Measurements from ENCODE around the gene UGP2.

GRCh38 chr2:63856303-63856603, 14.6 kb downstream of the UGP2 start:
- no peak for TF ChIP-seq TCF12 (IDR thresholded peaks at IDR 0.05; ENCODE audit: low read depth, low read length)
- no peak for TF ChIP-seq KDM1A (IDR thresholded peaks at IDR 0.05; ENCODE audit: borderline replicate concordance, low read length)
- TF ChIP-seq CEBPB (IDR thresholded peaks at IDR 0.05; ENCODE audit: low read depth, low read length), result no peak
- TF ChIP-seq ASH2L (IDR thresholded peaks at IDR 0.05; ENCODE audit: low read length), result no peak
- no peak for TF ChIP-seq CTCF (IDR thresholded peaks at IDR 0.05; ENCODE audit: control extremely low read depth in 1 of 3, insufficient read depth in 1 of 3, low read depth in 1 of 3, low read length in 3 of 3)
- TF ChIP-seq ZNF274 (IDR thresholded peaks at IDR 0.05; ENCODE audit: borderline replicate concordance, extremely low read depth, low read length), result no peak
- TF ChIP-seq EGR1 (IDR thresholded peaks at IDR 0.05; ENCODE audit: borderline replicate concordance, low read depth, low read length), result no peak
- no peak for TF ChIP-seq POLR2AphosphoS5 (IDR thresholded peaks at IDR 0.05; ENCODE audit: low read depth, low read length)
- no peak for TF ChIP-seq ATF3 (IDR thresholded peaks at IDR 0.05; ENCODE audit: insufficient read depth, low read depth, low read length)
- no peak for TF ChIP-seq USF2 (IDR thresholded peaks at IDR 0.05; ENCODE audit: low read length)
- no peak for TF ChIP-seq GTF2F1 (IDR thresholded peaks at IDR 0.05; ENCODE audit: borderline replicate concordance, low read depth, low read length)
- no peak for TF ChIP-seq YY1 (IDR thresholded peaks at IDR 0.05; ENCODE audit: low read depth, low read length)
- TF ChIP-seq KDM5A (IDR thresholded peaks at IDR 0.05; ENCODE audit: low read length), result no peak
- no peak for TF ChIP-seq EP300 (IDR thresholded peaks at IDR 0.05; ENCODE audit: borderline replicate concordance in 1 of 2, low read depth in 2 of 2, low read length in 2 of 2)

Data from H1 (cell line).